C4-2B (cell line): Measurements from ENCODE around the gene SPATA31D1.

Experiments used
- H3K27ac ChIP-seq: fragments of 450-650 bp; 2 replicates; pipeline ENCODE4 v1.5.1; 2017
- ZFX ChIP-seq: fragments of 450-650 bp; IDR thresholded peaks from 2 replicates; pipeline ENCODE4 v1.6.1; 2017
- TF ChIP-seq, protein P1 (sequence below): fragments of 450-650 bp; conservative IDR thresholded peaks from 2 replicates; pipeline ENCODE4 v1.5.1; 2017; ENCODE audit warnings: mild to moderate bottlenecking

SPATA31D1 gene

DNA sequence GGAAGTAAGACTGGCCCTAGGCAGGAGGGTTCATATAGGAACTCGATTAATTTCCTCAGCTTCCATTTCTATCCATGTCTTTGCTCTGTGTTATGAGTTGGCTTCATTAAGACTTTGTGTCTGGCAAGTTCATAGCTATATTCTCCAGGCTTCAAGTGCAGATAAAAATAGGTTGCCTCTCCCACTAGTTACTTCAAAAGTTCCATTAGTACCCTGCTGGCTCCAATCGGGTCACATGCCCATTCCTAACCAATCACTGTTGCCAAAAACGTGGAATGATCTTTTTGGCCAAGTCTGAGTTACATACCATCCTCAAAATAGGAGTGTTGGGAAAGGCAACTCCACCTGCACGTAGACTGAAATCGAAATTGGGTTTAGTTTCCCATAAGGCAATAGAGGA is 13.8 kb upstream of the SPATA31D1 start:
- TF ChIP-seq ZFX = no peak
- TF ChIP-seq, protein P1, sequence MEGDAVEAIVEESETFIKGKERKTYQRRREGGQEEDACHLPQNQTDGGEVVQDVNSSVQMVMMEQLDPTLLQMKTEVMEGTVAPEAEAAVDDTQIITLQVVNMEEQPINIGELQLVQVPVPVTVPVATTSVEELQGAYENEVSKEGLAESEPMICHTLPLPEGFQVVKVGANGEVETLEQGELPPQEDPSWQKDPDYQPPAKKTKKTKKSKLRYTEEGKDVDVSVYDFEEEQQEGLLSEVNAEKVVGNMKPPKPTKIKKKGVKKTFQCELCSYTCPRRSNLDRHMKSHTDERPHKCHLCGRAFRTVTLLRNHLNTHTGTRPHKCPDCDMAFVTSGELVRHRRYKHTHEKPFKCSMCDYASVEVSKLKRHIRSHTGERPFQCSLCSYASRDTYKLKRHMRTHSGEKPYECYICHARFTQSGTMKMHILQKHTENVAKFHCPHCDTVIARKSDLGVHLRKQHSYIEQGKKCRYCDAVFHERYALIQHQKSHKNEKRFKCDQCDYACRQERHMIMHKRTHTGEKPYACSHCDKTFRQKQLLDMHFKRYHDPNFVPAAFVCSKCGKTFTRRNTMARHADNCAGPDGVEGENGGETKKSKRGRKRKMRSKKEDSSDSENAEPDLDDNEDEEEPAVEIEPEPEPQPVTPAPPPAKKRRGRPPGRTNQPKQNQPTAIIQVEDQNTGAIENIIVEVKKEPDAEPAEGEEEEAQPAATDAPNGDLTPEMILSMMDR = no peak
- no peak overlapping the region for H3K27ac ChIP-seq

DNA sequence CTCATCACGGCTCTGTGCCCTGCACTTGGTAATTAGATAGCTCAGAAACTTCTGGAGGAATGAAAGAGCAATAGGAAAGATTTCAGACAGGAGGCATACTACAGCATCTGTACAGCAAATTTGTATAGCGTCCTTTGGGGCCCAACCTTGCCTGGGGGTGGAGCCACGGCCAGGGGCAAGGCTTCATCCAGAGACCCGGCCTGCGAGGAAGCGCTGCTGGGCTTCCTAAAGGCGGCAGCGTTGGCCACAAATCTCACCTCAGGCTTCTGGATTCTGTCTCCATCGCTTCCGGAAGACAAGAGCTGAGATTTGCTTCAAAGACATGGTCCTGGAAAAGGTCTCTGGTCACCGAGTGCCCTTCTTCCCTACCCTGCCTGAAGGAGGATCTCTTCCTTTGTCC is 12.2 kb upstream of the SPATA31D1 start:
- TF ChIP-seq, protein P1 = no peak
- TF ChIP-seq ZFX = no peak
- no peak overlapping the region for H3K27ac ChIP-seq

DNA sequence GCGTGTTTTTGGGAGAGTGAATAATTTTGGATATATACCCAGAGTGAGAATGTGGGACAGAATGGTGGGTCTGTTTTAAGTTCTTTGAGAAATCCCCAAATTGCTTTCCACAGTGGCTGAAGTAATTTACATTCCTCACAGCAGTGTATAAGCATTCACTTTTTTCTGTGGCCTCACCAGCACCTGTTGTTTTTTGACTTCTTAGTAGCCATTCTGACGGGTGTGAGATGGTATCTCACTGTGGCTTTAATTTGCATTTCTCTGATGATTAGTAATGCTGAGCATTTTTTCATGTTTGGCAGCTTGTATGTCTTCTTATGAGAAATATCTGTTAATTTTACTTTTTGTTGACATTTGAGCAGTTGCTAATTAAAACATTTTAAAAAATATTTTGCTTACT is 9.4 kb upstream of the SPATA31D1 start:
- H3K27ac ChIP-seq = no peak overlapping the region
- TF ChIP-seq, protein P1 = no peak
- no peak for TF ChIP-seq ZFX

DNA sequence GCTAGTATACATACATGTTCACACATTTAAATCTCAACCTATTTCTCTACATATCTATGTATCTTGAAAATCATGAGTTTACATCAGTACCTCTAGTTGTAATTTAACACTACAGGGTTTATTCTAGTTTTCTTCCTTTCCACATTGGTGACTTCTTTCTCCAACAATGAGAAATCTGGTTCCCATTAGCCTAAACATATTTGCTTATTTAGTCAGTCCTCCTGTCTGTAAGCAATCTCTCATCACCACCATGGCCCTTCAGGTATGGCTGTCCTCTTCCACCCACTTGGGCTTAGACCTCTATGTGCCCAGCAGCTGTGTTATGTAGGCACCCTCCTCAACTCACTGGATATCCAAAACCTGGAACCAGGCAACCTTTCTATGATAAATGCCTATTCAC is 8.0 kb upstream of the SPATA31D1 start:
- no peak overlapping the region for H3K27ac ChIP-seq
- TF ChIP-seq, protein P1 = no peak
- no peak for TF ChIP-seq ZFX

DNA sequence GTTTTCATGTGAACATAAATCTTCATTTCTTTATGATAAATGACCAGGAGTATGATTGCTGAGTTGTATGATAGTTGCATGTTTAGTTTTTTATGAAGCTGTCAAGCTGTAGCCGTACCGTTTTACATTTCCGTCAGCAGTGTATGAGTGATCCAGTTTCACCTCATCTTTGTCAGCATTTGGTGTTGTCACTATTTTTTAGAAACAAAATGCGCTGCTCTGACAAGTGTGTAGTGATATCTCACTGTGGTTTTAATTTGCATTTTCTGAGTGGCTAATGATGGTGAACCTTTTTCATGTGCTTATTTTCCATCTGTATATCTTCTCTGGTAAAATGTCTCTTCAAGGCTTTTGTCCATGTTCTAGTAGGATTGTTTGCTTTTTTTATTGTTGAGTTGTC is 6.7 kb upstream of the SPATA31D1 start:
- TF ChIP-seq, protein P1 = no peak
- no peak for TF ChIP-seq ZFX
- no peak overlapping the region for H3K27ac ChIP-seq

DNA sequence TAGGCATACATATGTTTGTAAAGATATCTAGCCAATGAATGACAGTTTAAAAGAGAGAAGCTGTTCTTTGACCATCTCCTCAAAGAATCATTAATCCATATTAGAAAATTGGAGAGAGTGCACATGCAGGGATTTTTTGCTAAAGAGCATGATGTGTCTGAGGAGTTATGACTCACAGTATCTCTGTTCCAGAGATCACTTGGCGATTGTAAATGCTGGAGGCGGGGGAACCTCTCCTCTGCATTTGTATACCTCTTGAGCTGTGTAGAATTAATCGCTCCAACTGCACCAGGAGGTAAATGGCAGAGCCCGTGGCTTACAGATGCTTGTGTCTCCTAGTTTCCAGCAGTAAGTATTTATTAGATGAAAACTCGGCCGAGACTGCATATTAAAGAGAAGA is 3.6 kb upstream of the SPATA31D1 start:
- TF ChIP-seq ZFX = no peak
- H3K27ac ChIP-seq = no peak overlapping the region

DNA sequence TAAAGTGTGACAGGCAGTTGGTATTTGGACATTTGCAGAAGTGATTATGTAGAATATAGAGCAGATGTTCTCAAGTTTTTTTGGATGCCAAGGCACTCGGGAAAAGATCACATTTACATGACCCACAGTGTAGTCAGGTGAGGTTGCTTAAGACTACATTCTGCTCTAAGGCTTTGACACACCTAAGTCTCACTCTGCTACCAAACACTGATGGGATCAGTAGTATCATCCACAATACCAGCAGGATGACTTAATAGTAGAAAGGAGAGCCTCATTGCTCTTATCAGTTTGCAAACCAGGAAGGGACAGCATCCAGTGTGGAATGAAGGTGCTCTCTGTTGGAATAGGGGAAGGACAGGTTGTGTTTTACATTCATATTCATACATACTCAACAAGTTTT is 2.5 kb upstream of the SPATA31D1 start:
- TF ChIP-seq, protein P1 = no peak
- TF ChIP-seq ZFX = no peak
- H3K27ac ChIP-seq = no peak overlapping the region

DNA sequence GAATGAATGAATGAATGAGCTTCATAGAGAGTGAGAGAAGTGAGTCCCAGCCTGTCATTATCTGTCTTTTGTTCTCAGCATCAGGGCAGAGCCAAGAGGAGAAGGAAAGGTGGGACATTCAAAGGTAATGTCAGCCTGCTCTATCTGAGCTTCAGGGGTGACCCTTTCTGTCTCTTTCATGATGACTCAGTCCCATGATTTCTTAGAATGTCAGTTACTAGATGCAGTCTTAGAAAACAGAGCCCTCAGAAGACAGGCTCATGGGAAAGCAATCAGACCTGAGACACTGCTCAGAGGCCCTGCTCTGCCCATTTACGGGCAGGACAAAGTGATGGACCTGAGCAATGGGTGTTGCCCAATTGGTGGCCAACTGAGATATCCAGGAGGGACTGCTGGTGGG is 1.1 kb downstream of the SPATA31D1 start:
- TF ChIP-seq, protein P1 = no peak
- no peak for TF ChIP-seq ZFX

More for the DNA sequence above, 1.1 kb downstream of the SPATA31D1 start:
- no peak overlapping the region for H3K27ac ChIP-seq
